ENCODE results near the gene CLCA2.

Gene CLCA2

DNA sequence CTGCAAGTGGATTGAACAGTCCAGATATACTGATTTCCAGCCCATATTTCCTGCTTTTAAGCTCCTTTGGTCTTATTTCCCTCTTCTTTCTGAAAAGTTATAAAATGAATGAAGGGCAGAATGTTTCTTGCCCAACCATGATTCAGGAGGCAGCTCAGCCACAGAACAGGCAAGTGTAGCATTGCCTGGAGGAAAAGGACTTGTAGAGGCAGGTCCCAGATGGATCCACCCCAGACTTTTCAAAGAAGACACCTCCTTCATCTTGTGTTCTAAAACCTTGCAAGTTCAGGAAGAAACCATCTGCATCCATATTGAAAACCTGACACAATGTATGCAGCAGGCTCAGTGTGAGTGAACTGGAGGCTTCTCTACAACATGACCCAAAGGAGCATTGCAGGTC lies at the start of gene CLCA2:
Gene CLCA2 (plus strand): TSS at position 299 of the 400 bp plus-strand sequence. CDS start 77 bp downstream, at position 376.
- no peak for DNase-seq

GRCh38 chr1:86375688-86376087 lies 48.3 kb upstream of the CLCA2 start:
- no peak for DNase-seq

DNA sequence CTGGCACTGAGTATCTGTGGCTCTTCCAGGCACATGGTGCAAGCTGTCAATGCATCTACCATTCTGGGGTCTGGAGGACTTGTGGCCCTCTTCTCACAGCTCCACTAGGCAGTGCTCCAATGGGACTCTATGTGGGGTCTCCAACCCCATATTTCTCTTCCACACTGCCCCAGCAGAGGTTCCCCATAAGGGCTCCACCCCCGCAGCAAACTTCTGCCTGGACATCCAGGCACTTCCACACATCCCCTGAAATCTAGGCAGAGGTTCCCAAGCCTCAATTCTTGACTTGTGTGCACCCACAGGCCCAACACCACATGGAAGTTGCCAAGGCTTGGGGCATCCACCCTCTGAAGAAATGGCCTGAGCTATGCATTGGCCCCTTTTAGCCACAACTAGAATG lies 46.6 kb upstream of the CLCA2 start:
- DNase-seq: no peak

DNA sequence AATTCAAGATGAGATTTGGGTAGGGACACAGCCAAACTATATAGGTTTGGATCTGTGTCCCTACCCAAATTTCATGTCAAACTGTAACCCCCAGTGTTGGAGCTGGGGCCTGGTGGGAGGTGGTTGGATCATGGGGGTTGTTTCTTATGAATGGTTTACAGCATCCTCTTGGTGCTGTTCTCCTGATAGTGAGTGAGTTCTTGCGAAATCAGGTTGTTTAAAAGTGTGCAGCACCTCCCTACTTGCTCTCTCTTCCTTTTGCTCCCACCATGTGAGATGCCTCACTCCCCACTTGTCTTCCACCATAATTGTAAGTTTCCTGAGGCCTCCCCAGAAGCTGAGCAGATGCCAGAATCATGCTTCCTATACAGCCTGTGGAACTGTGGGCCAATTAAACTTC lies 45.2 kb upstream of the CLCA2 start:
- DNase-seq: no peak

DNA sequence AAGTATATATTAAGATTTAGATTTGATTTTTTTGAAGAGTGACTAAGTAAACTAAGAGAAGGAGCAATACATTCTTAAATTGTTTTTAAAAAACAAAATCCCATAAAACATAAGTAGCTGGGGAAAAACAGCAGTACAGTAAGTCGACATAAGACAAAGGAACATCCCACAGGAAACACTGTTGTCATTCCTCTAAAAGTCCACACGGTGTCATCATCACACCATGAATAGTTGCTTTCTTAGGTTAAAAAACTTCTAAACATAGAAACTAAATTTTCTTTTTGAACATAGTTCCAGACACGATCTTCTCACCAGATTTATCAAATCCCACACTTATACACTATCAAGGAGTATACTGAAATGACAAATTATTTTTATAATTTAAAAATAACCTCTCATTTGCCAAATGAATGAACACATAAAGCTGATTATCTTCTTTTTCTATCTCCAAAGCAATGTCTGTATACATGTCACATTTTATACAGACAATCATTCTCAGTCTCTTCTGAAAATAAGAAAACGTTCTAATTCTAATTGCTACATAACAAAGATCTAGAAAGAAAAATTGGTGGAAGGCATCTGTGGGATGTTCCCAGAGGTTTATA lies 43.6 kb upstream of the CLCA2 start:
- peak; percentile 46 for DNase-seq

GRCh38 chr1:86381223-86381622 lies 42.7 kb upstream of the CLCA2 start:
- no peak for DNase-seq

DNA sequence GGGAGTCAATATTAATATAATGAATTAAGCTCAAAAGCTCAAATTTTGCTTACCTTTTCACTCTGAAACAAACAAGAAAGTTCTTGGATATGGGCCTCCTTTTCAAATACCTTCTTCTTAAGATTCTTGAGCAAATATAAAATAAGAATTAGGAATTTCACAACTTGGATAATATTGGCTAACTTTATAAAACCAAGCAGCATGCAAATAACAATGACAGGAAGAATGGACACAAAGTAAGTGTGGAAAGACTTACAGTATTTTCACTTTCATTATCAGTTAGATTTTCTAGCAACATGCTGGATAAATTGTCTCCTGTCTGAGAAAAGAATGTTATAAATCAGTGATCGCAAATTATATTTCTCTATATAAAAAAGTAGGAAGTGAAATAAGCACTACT lies 41.1 kb upstream of the CLCA2 start:
- no peak for DNase-seq

DNA sequence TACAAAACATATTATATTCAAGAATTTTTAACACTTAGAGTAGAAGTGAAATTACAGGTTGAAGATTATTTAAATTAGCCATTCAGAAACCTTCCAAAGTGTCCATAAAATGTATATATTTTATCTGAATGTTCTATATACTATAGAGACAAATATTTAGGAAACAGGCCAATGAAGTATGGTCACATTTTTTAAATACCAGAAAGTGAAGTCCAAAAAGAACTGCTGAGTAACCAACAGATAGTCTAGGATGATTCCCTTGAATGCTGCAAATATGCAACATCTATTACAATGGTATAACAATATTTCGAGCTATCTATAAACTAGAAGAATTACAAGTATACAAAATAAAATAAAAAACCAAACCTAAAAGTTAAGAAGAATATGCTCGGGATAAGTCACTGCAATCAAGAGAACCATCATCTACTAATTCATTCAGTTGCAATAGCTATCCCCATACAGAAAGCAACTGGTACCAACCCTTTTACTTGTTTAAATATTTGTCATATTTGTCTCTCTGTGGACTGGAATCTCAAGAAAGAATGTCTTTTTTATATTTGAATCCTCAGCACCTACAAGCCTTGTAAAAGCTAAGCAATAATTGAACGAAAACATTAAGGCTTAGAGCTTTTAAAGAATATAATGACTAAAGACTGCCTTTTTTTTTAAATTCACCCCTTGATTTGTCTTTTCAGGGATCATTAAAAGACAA lies 35.9 kb upstream of the CLCA2 start:
- no peak for DNase-seq

- DNase-seq: no peak
These were observed 35.2 kb upstream of the CLCA2 start for GRCh38 chr1:86388777-86389176.

DNA sequence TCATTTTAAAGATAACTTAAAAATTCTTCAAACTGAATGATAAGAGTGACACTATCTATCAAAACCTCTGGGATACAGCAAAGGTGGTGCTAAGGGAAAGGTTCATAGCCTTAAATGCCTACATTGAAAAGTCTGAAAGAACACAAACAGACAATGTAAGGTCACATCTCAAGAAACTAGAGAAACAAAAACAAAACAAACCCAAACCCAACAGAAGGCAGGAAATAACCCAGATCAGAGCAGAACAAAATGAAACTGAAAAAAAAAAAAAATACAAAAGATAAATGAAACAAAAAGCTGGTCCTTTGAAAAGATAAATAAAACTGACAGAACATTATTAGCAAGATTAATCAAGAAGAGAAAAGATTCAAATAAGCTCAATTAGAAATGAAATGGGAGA lies 34.7 kb upstream of the CLCA2 start:
- no peak for DNase-seq

DNA sequence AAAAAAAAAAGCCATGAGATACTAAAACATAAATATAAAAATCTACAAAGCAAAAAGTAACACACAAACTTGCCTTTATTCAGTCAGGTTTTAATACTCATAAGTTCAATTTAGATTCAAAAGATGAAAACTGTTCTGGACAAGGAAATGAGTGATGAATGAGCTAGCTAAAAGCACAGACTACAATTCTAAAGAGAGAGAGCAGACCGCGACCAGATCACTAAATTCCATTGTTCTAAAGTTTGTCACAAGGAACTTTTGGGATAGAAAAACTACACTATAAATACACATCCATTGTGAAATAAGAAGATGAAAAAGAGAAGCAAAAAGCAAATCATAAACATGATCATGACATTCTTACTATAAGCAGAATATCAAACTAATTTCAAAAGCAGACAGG lies 29.6 kb upstream of the CLCA2 start:
- no peak for DNase-seq

GRCh38 chr1:86395751-86396497 lies 28.0 kb upstream of the CLCA2 start, which contains the start of gene ODF2L:
Gene ODF2L (minus strand): TSS chr1:86396323. CDS start chr1:86387027, 9,296 bp downstream.
- peak; percentile 86 for DNase-seq

- DNase-seq: no peak
These were observed 27.5 kb upstream of the CLCA2 start for GRCh38 chr1:86396498-86396890.

DNA sequence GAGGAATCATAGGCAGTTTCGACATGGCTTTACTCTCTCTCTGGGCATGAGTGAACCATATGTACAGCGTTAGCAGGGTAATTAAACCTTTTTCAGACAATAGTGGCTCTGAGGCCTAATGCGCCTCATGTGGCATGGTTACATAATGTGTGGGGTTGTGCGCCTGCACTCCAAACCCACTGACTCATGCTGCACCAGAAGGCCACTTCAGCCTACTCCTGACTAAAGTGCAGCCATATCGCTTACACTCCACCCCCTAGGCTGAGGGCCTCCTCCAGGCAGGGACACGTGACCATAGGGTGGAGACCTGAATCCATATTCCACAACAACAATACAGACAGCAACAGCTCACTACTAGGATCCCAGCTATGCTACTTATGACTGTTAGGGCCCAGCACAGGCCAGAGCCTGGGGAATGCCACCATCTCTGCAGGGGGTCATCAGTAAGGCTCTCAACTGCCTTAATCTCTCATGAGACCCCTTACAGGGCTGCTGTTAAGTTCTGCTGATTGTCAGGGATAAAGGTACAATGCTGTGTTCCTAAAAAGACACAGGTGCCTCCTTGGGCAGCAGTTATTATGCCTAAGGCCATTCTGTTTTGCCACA lies 14.5 kb upstream of the CLCA2 start:
- no peak for DNase-seq

- no peak for DNase-seq
These were observed 13.1 kb upstream of the CLCA2 start for GRCh38 chr1:86410879-86411278.

GRCh38 chr1:86416343-86416742 lies 7.6 kb upstream of the CLCA2 start:
- DNase-seq: peak; percentile 75

GRCh38 chr1:86419277-86419903 lies 4.6 kb upstream of the CLCA2 start:
- DNase-seq: no peak

GRCh38 chr1:86421601-86422280 lies 2.2 kb upstream of the CLCA2 start:
- no peak for DNase-seq

DNA sequence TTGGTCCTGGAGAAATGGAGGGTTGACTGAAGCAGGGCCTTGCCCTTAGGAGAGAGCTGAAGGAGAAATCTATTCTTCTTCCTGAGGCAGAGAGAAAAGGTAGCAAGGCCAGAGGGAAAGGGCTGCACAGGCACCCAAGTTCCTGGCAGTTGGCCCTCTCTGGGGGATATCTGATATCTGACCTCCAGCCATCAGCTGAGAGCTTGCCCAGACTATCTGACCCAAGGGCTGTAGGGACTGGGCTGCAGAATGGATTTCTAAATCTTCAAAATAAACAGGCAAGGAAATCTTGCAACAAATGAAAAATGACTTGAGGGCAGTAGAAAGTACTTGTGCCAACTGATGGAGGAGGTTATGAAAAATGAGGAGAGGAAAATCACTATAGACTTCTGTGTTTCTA lies 498 bp upstream of the CLCA2 start:
- DNase-seq: no peak

GRCh38 chr1:86429122-86429725 lies 5.3 kb downstream of the CLCA2 start:
- DNase-seq: no peak

GRCh38 chr1:86429835-86430234 lies 5.9 kb downstream of the CLCA2 start:
- DNase-seq: no peak

- no peak for DNase-seq
These were observed 6.4 kb downstream of the CLCA2 start for GRCh38 chr1:86430376-86430775.
